Activated CD4-positive, CD25-positive, alpha-beta regulatory T cell treated with anti-CD3 and anti-CD28 coated beads, Interleukin-2, amount 50 U/mL, for 24 hours (primary cell): ENCODE results near the gene SYT7.

ENCODE experiments used
- ATAC-seq, 2 donors: fragments of 150-1000 bp; cut with Tn5 transposase; one replicate each; pipeline ENCODE4 v1.10.0; 2021; ENCODE audit warnings: mild to moderate bottlenecking in 1 of 2, moderate library complexity in 1 of 2

SYT7 gene

GRCh38 chr11:61609000-61609979 lies 28.4 kb upstream of the SYT7 start:
- ATAC-seq = no peak

DNA sequence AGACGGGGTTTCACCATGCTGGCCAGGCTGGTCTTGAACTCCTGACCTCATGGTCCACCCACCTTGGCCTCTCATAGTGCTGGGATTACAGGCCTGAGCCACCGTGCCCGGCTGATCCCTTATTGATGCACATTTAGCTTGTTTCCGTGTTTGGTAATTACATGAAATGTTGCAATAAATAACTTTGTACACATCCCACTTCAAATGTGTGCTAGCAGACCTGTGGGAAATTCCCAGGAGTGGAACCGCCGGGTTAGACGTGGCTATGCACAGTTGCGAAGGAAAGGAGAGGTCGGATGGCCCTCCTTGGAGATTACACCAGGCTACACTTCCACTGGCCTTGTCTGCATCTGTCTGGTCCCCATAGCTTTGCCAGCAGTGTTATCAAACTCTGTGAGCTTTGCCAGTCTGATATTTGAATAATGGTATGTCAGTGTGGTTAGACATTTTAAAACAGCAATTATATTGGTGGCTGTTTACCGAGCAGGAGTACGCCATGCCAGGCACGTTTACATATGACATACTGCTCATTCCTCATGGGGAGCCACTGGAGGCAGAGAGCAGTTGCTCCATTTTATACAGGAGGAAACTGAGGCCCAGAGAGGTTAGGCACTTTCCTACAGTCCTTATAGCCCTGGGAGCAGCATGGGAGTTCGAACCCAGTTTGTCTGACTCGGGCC lies 27.2 kb upstream of the SYT7 start:
- no peak for ATAC-seq

DNA sequence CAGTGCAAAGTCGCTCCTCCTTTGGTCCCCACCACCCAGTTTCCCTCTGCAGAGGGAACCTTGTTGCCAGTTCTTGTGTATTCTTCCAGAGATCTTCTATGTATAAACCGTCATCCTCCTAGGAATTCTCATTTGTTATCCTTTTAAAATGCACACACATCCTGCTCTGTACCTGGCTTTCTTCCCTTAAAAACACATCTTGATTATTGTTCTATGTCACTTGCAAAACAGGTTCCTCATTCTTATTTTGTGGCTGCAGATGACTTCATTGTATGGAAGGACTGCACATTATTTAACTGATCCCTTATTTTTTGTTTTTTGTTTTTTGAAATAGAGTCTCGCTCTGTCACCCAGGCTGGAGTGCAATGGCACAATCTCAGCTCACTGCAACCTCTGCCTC lies 26.6 kb upstream of the SYT7 start:
- ATAC-seq = no peak

DNA sequence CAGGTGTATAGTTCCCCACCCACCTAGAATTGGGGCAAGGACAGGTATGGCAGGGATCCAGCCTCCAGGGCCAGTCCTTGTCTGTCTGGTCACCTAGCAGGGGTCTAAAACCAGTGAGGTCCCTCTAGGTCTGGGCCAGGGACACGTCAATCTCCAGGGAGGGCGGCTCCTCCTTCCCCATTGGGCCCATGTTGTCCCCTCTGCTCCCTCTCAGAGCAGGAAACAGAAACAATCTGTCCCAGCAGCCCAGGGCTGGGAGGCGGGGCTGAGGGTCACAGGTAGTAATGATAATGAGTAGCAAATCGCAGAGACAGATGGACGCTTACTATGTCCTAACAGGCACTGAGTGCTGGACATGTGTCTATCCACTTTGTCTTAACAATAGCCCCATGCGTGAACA lies 22.8 kb upstream of the SYT7 start:
- ATAC-seq = no peak

- ATAC-seq = no peak
Observed at GRCh38 chr11:61602775-61603569, 22.1 kb upstream of the SYT7 start.

GRCh38 chr11:61601512-61601911 lies 20.6 kb upstream of the SYT7 start:
- no peak for ATAC-seq

DNA sequence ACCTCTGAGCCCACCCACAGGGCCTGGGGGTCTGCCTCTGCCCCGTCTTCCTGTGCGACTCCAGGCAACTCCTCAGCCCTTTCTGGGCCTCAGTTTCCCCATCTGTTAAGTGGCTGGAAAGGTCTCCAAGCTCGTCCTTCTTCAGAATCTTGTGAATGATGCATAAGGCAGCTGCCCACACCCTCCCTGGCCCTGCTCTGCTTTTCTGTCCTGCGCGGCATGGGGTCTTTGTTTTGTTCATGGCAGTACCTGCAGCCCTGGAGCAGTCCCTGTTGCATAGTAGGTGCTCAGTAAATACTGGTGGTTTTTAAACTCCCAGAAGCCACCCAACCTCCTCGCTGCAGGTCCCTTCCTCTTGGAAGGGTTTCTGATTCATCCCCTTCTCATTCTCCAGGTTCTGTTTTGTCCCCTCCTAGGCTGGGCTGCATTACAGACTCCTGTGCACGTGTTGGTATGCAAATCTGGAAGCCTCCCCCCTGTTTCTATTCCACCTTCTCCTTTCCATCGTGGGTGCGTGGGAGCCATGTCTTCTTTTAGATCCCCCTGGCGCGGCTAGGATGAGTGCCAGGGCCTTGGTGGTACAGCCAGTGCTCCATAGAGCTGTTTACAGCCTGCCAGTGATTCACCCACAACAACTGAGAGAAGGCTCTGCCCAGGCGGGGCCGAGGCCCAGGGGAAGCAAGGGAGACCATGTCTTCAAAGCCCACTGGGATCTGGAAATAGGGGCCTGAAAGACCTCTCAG lies 19.3 kb upstream of the SYT7 start:
- ATAC-seq = no peak

DNA sequence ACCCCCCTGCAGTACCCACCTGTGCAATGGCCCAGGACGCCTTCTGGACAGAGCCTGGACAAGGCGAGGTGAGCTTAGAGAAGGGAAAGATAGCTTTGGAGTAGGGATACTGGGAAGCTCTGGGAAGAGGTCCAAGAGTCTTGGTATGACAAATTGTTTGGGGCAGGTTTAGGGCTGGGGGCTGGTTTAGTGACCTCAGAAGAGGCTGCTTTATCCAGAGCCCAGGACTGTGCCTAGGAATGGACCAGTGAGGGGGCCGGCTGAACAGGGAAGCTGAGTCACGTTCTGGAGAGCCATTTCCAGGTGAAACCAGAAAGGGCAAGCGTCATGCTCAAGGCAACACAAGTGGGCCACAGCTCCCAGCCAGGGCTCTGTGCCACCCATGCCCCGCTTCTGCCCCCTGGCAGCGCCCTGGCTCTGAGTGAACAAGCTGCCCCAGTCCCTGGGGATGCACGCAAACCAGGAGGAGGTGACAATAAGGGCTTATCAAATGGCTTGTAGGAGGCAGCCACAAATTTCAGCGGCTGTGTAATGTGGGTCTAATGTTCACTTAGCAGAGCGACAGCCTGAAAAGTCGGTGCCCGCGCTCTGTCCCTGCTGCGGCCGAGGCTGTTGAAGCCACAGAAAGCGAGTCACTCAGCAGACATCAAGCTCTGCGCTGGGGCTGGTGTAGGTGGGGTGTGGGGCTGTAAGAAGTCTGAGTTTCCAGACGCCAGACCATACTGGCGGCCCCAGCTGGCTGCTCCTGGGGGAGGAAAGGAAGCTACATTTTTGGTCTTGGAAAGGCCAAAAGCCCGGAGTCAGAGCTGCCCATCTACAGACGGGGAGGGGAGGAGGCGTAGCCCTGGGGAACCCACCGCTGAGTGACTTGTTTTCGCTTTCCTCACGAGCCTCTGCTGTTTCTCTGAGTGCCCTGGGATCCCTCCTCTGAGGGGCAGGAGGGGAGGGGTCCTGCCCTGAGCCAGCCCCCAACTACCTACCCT lies 18.3 kb upstream of the SYT7 start:
- ATAC-seq = no peak

GRCh38 chr11:61598374-61598773 lies 17.5 kb upstream of the SYT7 start:
- no peak for ATAC-seq

DNA sequence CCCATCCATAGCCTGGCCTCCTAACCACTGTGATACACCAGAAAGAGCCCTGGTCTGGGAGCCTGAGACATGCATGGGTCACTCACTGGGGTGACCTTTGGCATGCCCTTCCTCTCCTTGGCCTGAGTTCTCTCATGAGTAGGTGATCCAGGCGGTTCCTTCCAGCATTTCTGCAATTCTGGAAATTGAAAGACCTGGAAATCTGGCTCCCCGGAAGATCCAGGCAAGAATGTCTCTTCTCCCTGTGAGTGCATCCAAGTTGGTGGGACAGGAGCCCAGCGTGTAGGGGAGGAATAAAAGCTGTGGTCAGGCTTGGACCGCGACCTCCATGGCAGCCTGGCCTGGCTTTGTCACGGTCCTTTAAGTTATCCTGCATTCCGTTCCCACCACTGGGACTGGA lies 16.1 kb upstream of the SYT7 start:
- ATAC-seq = no peak

DNA sequence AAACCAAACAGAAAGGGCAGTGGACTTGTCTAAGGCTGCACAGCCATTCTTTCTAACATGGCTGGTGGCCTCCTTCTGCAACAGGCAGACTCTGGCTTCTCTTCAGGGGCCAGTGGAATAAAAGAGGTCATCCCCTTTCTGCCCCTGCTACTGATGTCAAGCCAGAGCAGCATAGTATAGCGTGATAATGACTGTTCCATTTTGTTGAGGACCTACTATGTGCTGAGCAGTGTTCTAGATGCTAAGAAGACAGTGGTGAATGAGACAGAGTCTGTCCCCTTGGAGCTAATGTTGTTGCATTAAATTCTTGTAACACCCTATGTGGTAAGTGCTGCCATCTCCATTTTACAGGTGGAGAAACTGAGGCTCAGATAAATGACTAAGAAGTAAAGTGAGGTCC lies 15.7 kb upstream of the SYT7 start:
- no peak for ATAC-seq

GRCh38 chr11:61594907-61595257 lies 14.0 kb upstream of the SYT7 start:
- ATAC-seq = no peak

GRCh38 chr11:61593151-61593550 lies 12.3 kb upstream of the SYT7 start:
- no peak for ATAC-seq

DNA sequence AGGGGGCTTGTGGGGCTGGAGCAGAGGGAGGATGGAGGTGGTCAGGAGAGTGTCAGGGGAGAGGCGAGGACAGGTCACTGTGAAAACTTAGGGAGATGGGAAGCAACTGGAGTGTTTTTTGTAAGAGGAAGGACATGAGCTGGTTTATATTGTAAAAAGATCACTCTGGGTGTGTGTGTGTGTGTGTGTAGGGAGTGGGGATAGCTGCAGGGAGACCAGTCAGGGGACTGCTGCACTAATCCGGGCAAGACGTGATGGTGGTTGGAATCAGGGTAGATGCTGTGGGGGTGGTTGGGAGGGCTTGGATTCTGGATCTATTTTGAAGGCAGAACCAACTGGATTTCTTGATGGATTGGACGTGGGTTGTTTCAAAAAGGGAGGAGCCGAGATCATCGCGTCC lies 11.3 kb upstream of the SYT7 start:
- no peak for ATAC-seq

- ATAC-seq = no peak
Observed at GRCh38 chr11:61589961-61590360, 9.1 kb upstream of the SYT7 start.

- no peak for ATAC-seq
Observed at GRCh38 chr11:61588728-61589191, 7.9 kb upstream of the SYT7 start.

GRCh38 chr11:61587951-61588727 lies 7.3 kb upstream of the SYT7 start:
- ATAC-seq = peak; percentile 57 to 70

DNA sequence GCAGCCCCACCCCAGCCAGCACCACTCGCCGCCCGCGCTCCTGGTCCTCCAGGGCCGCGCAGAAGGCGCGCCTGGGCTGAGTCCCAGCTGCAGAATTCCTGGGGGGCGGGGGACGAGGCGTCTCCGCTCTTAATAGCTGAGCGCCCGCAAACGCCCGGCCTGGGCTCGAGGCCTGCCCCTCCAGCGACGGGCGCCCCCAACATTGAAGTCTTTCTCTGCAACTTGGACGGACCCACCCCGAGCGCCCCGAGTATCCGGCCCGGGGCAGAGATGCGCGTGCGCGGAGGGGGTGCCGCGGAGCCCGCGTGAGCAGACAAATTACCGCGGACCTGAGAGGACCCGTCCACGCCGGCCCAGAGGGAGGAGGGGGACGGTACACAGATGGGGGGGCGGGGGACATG lies 6.7 kb upstream of the SYT7 start:
- peak; percentile 21 to 22 for ATAC-seq

GRCh38 chr11:61586792-61587430 lies 6.0 kb upstream of the SYT7 start:
- ATAC-seq = no peak

GRCh38 chr11:61585115-61585514 lies 4.2 kb upstream of the SYT7 start:
- no peak for ATAC-seq
